ENCODE measurements around the gene APBA2. TPM values are rescaled to one million over a fixed set of nuclear protein-coding genes. Genes with fewer than 3 reads are reported as not detected.
A peak's percentile ranks its signal among the peaks of the same experiment; 100 is the strongest.

Gene APBA2
- total RNA-seq, 1 experiment from 2014 or later, result 0.31 TPM

- in situ Hi-C loops (cut with HindIII; ENCODE audit: low pct_unique_long_range_greater_than_20kb, low sequenced_read_pairs) (no loop called here), intact Hi-C loops (cut with micrococcal nuclease; ENCODE audit: unreplicated experiment) (no loop called here)
- DNase-seq (ENCODE audit: low read depth, low spot score), result no peak
- CTCF ChIA-PET, result interaction anchor here (0.6 kb wide), 1 partner anchor 29 kb away, joined by 3 read pairs; no protein-coding TSS in a partner anchor
- no peaks in the 10 kb centered on the region for H3K27me3 ChIP-seq (ENCODE audit: control insufficient read depth, insufficient read depth, low read length)
- H3K27ac ChIP-seq (ENCODE audit: low read length), result no peak overlapping the region
- H3K4me1 ChIP-seq (ENCODE audit: control insufficient read depth, insufficient read depth, low read length), result no peaks in the 10 kb centered on the region
- TF ChIP-seq CTCF (IDR thresholded peaks at IDR 0.05) (no peak), SIN3A (IDR thresholded peaks at IDR 0.05; ENCODE audit: borderline replicate concordance, insufficient read depth, low read depth, low read length) (no peak), TCF7L2 (IDR thresholded peaks at IDR 0.05; ENCODE audit: low read depth, low read length) (no peak), POLR2AphosphoS5 (IDR thresholded peaks at IDR 0.05; ENCODE audit: low read depth, low read length) (no peak), REST (IDR thresholded peaks at IDR 0.05; ENCODE audit: insufficient read depth in 1 of 2, low read depth in 2 of 2, low read length in 1 of 2) (no peak)
- POLR2A ChIA-PET, result no interaction called here
- 0 out of 2 replicates have a peak, but pooled peaks have one; percentile 5 for ATAC-seq
- no peaks in the 10 kb centered on the region for H3K9me3 ChIP-seq (ENCODE audit: control insufficient read depth, insufficient read depth, low read depth, low read length)
- no peaks in the 10 kb centered on the region for H3K36me3 ChIP-seq (ENCODE audit: control insufficient read depth, insufficient read depth, low read length)
- BruUV-seq (replicated peaks), result no TSS peak
- no peak overlapping the region for H3K4me3 ChIP-seq (ENCODE audit: low read depth in 2 of 2, low read length in 2 of 2)
Observed at GRCh38 chr15:29130951-29131839, 245.4 kb downstream of the APBA2 start.

- ATAC-seq, result 0 out of 2 replicates have a peak, but pooled peaks have one; percentile 16
- POLR2A ChIA-PET, result no interaction called here
- Histone ChIP-seq H3K9me3 (ENCODE audit: control insufficient read depth, insufficient read depth, low read depth, low read length) (no peaks in the 10 kb centered on the region), H3K36me3 (ENCODE audit: control insufficient read depth, insufficient read depth, low read length) (no peaks in the 10 kb centered on the region), H3K27ac (ENCODE audit: low read length) (no peak overlapping the region), H3K27me3 (ENCODE audit: control insufficient read depth, insufficient read depth, low read length) (no peaks in the 10 kb centered on the region), H3K4me3 (ENCODE audit: low read depth in 2 of 2, low read length in 2 of 2) (no peak overlapping the region), H3K4me1 (ENCODE audit: control insufficient read depth, insufficient read depth, low read length) (no peaks in the 10 kb centered on the region)
- intact Hi-C loops (cut with micrococcal nuclease; ENCODE audit: unreplicated experiment) (no loop called here), in situ Hi-C loops (cut with HindIII; ENCODE audit: low pct_unique_long_range_greater_than_20kb, low sequenced_read_pairs) (no loop called here)
- no peak for TF ChIP-seq POLR2AphosphoS5 (IDR thresholded peaks at IDR 0.05; ENCODE audit: low read depth, low read length)
- TF ChIP-seq REST (IDR thresholded peaks at IDR 0.05; ENCODE audit: insufficient read depth in 1 of 2, low read depth in 2 of 2, low read length in 1 of 2), result no peak
- no peak for TF ChIP-seq TCF7L2 (IDR thresholded peaks at IDR 0.05; ENCODE audit: low read depth, low read length)
- no peak for TF ChIP-seq CTCF (IDR thresholded peaks at IDR 0.05)
- TF ChIP-seq SIN3A (IDR thresholded peaks at IDR 0.05; ENCODE audit: borderline replicate concordance, insufficient read depth, low read depth, low read length), result no peak
- DNase-seq (ENCODE audit: low read depth, low spot score), result no peak
- CTCF ChIA-PET, result interaction anchor here (0.6 kb wide), 1 partner anchor 30 kb away, joined by 3 read pairs; no protein-coding TSS in a partner anchor
- no TSS peak for BruUV-seq (replicated peaks)
Observed at GRCh38 chr15:29131840-29132420, 246.2 kb downstream of the APBA2 start.
